HepG2 (cell line): ENCODE results near the gene SLC24A5. TPM values are rescaled to one million over a fixed set of nuclear protein-coding genes. Genes with fewer than 3 reads are reported as not detected.

Source experiments
- FOSL1 ChIP-seq: sonication (generic); formaldehyde crosslinking; IDR thresholded peaks from 2 replicates; pipeline ENCODE4 v1.9.0; 2021; ENCODE audit warnings: missing genetic modification reagents, borderline replicate concordance
- HOXA5 ChIP-seq: sonication (generic); formaldehyde crosslinking; IDR thresholded peaks from 2 replicates; pipeline ENCODE4 v1.4.0; 2020; ENCODE audit warnings: missing genetic modification reagents
- MED13 ChIP-seq: sonication (generic); formaldehyde crosslinking; IDR thresholded peaks from 2 replicates; pipeline ENCODE4 v1.5.0; 2020; ENCODE audit warnings: missing genetic modification reagents
- MXD3 ChIP-seq: IDR thresholded peaks from 2 replicates; pipeline ENCODE4 v1.6.1; 2016; ENCODE audit warnings: mild to moderate bottlenecking, missing biosample characterization, missing genetic modification reagents
- REL ChIP-seq: sonication (generic); formaldehyde crosslinking; conservative IDR thresholded peaks from 2 replicates; pipeline ENCODE4 v1.8.0; 2022; ENCODE audit warnings: mild to moderate bottlenecking, missing genetic modification reagents, moderate library complexity
- RFX5 ChIP-seq: IDR thresholded peaks from 2 replicates; pipeline ENCODE4 v1.6.1; 2011; ENCODE audit warnings: low read depth, low read length, improper control_type of control experiment
- ZFY ChIP-seq: sonication (generic); formaldehyde crosslinking; IDR thresholded peaks from 2 replicates; pipeline ENCODE4 v1.4.0; 2020; ENCODE audit warnings: missing genetic modification reagents
- ZNF639 ChIP-seq: conservative IDR thresholded peaks from 2 replicates; pipeline ENCODE4 v1.6.1; 2018; ENCODE audit warnings: missing genetic modification reagents
- polyA plus RNA-seq, 8 experiments: library from polyadenylated mRNA; depleted of rRNA in 3 of 8; stranded (reverse) in 7 of 8; unstranded in 1 of 8; fragments of >200 nt; fragmentation: Illumina TruSeq in 4 of 8; extraction: Trizol in 4 of 8; gene quantifications; 2 replicates each; pipeline versions ENCODE4 v1.2.1 to v1.2.3, GENCODE V29; 2011 to 2016; ENCODE audit warnings: low read depth in 4 of 8, missing spikeins in 1 of 8, mixed read lengths in 1 of 8; ENCODE audit not compliant: insufficient read depth in 1 of 8
- total RNA-seq, 5 experiments: library from RNA; depleted of rRNA; stranded (reverse); fragments of >200 nt; fragmentation: Illumina TruSeq; extraction: Trizol; gene quantifications; 2 replicates each; pipeline ENCODE4 v1.2.3, GENCODE V29; 2016; ENCODE audit warnings: low read depth in 1 of 5

The SLC24A5 gene
- total and polyA plus RNA-seq, 2 of the 13 experiments (the other 11 are each of a cell fraction or from before 2014, with no cell fraction given), result not detected

- TF ChIP-seq MED13 (CRISPR knock-in tag) (no peak), FOSL1 (CRISPR knock-in tag) (no peak), ZFY (CRISPR knock-in tag) (no peak), HOXA5 (CRISPR knock-in tag) (no peak), MXD3 (no peak), ZNF639 (CRISPR knock-in tag) (no peak), RFX5 (no peak), REL (CRISPR knock-in tag) (no peak)
Observed at GRCh38 chr15:48191574-48192225, 70.9 kb downstream of the SLC24A5 start, which contains the start of gene CTXN2 (continued).

Other genes with a start within 250 kb of the SLC24A5 start
- gene MYEF2, start 57.3 kb downstream of the SLC24A5 start, total RNA-seq (2016; rRNA removed; fragmentation: Illumina TruSeq; extraction: Trizol), result 9.6 and 10.3 TPM in 2 replicates
- 10.1 and 10.5 TPM in 2 replicates for gene MYEF2, start 57.3 kb downstream of the SLC24A5 start, polyA plus RNA-seq (2011; rRNA removed)
- not detected in 2 replicates for gene CTXN2, start 70.7 kb downstream of the SLC24A5 start, total RNA-seq (2016; rRNA removed; fragmentation: Illumina TruSeq; extraction: Trizol)
- gene CTXN2, start 70.7 kb downstream of the SLC24A5 start, polyA plus RNA-seq (2011; rRNA removed), result 0.03 TPM in 1 of 2 replicates, not detected in the other
- gene SLC12A1, start 85.3 kb downstream of the SLC24A5 start, total RNA-seq (2016; rRNA removed; fragmentation: Illumina TruSeq; extraction: Trizol), result not detected in 2 replicates
- not detected in 2 replicates for gene SLC12A1, start 85.3 kb downstream of the SLC24A5 start, polyA plus RNA-seq (2011; rRNA removed)
- 131 and 133 TPM in 2 replicates for gene DUT, start 210.4 kb downstream of the SLC24A5 start, total RNA-seq (2016; rRNA removed; fragmentation: Illumina TruSeq; extraction: Trizol)
- gene DUT, start 210.4 kb downstream of the SLC24A5 start, polyA plus RNA-seq (2011; rRNA removed), result 27.8 and 36.7 TPM in 2 replicates